Skin of body (tissue), 2 donors: ENCODE data around the gene XNDC1N. TPM values are rescaled to one million over a fixed set of nuclear protein-coding genes. Genes with fewer than 3 reads are reported as not detected.

Experiments used
- DNase-seq: peaks from one replicate; lab custom pipeline; 2025; lab: John Stamatoyannopoulos, UW
- total RNA-seq: library from RNA; depleted of rRNA; stranded (reverse); fragments of >200 nt; gene quantifications from one replicate; pipeline ENCODE4 v1.2.3, GENCODE V29; 2014

The XNDC1N gene
- 14.1 TPM for total RNA-seq

- DNase-seq: no peak
These were observed at the start of gene XNDC1N for GRCh38 chr11:71927820-71928736. XNDC1N (minus strand) TSS chr11:71928594; CDS start chr11:71923353, 5,241 bp downstream.

- peak; percentile 25 for DNase-seq
These were observed 49.5 kb upstream of the XNDC1N start for GRCh38 chr11:71977743-71978418.

- DNase-seq: no peak
These were observed 48.7 kb upstream of the XNDC1N start for GRCh38 chr11:71977090-71977489.

GRCh38 chr11:71976551-71976950 is 48.2 kb upstream of the XNDC1N start:
- no peak for DNase-seq

- DNase-seq: no peak
These were observed 43.3 kb upstream of the XNDC1N start for GRCh38 chr11:71971680-71972079.

- DNase-seq: no peak
These were observed 36.2 kb upstream of the XNDC1N start for GRCh38 chr11:71964641-71965040.

- no peak for DNase-seq
These were observed 35.1 kb upstream of the XNDC1N start for GRCh38 chr11:71963468-71963867.

GRCh38 chr11:71962428-71963038 is 34.1 kb upstream of the XNDC1N start:
- no peak for DNase-seq

GRCh38 chr11:71955898-71956456 is 27.6 kb upstream of the XNDC1N start:
- DNase-seq: no peak

- no peak for DNase-seq
These were observed 23.4 kb upstream of the XNDC1N start for GRCh38 chr11:71951741-71952310.

GRCh38 chr11:71949034-71949433 is 20.6 kb upstream of the XNDC1N start:
- no peak for DNase-seq

- no peak for DNase-seq
These were observed 20.1 kb upstream of the XNDC1N start for GRCh38 chr11:71948314-71949027.

GRCh38 chr11:71947498-71947897 is 19.1 kb upstream of the XNDC1N start:
- no peak for DNase-seq

GRCh38 chr11:71946144-71946571 is 17.8 kb upstream of the XNDC1N start:
- no peak for DNase-seq

- DNase-seq: no peak
These were observed 12.3 kb upstream of the XNDC1N start for GRCh38 chr11:71940561-71941219.

- DNase-seq: no peak
These were observed 9.4 kb upstream of the XNDC1N start for GRCh38 chr11:71937826-71938225.

GRCh38 chr11:71936825-71937224 is 8.4 kb upstream of the XNDC1N start:
- DNase-seq: no peak

- DNase-seq: no peak
These were observed 7.0 kb upstream of the XNDC1N start for GRCh38 chr11:71935338-71935925.

- DNase-seq: no peak
These were observed 5.8 kb upstream of the XNDC1N start for GRCh38 chr11:71934213-71934612.
